A549 (cell line): Measurements from ENCODE around the gene NT5DC2.

Source experiments
- CEBPB ChIP-seq, 2 experiments: fragments of >200 bp in 1 of 2; sonication (Bioruptor Twin) in 1 of 2; formaldehyde crosslinking in 1 of 2; IDR thresholded peaks; 2 replicates each; pipeline ENCODE4 v1.6.1; 2012 to 2016
- ELK1 ChIP-seq: fragments of 150-350 bp; IDR thresholded peaks from 2 replicates; pipeline ENCODE4 v1.6.1; 2014; ENCODE audit warnings: low read depth, mild to moderate bottlenecking, low read length
- HDAC2 ChIP-seq: fragments of 200-600 bp; sonication (generic); IDR thresholded peaks from 2 replicates; pipeline ENCODE4 v1.6.1; 2016
- JUN ChIP-seq, 2 experiments: fragments of >200 bp; sonication (Bioruptor Twin); formaldehyde crosslinking; IDR thresholded peaks; 2 replicates in 1 of 2; 3 replicates in 1 of 2; pipeline ENCODE4 v1.6.1; 2016 to 2017
- MYC ChIP-seq: IDR thresholded peaks from 2 replicates; pipeline ENCODE4 v1.6.1; 2012; ENCODE audit warnings: mild to moderate bottlenecking, inconsistent platforms, low read length, improper control_type of control experiment, borderline replicate concordance
- NFE2L2 ChIP-seq: fragments of 150-350 bp; conservative IDR thresholded peaks from 2 replicates; pipeline ENCODE4 v1.6.1; 2014; ENCODE audit warnings: low read length
- PHF8 ChIP-seq: fragments of 200-600 bp; sonication (generic); IDR thresholded peaks from 2 replicates; pipeline ENCODE4 v1.6.1; 2016; ENCODE audit warnings: low read depth, mild to moderate bottlenecking, antibody characterized with exemption, moderate library complexity, borderline replicate concordance
- POLR2A ChIP-seq: IDR thresholded peaks from 2 replicates; pipeline ENCODE4 v1.6.1; 2012; ENCODE audit warnings: mild to moderate bottlenecking, low read length
- RAD21 ChIP-seq, 2 experiments: fragments of >200 bp in 1 of 2; sonication (Bioruptor Twin) in 1 of 2; formaldehyde crosslinking in 1 of 2; IDR thresholded peaks in 1 of 2; conservative IDR thresholded peaks in 1 of 2; 2 replicates in 1 of 2; 3 replicates in 1 of 2; pipeline ENCODE4 v1.6.1; 2012 to 2018; ENCODE audit warnings: inconsistent platforms in 1 of 2
- SMC3 ChIP-seq: fragments of >200 bp; sonication (Bioruptor Twin); formaldehyde crosslinking; IDR thresholded peaks from 3 replicates; pipeline ENCODE4 v1.6.1; 2018; ENCODE audit warnings: inconsistent platforms
- TF ChIP-seq, protein P1 (sequence below): fragments of >200 bp; sonication (Bioruptor Twin); formaldehyde crosslinking; IDR thresholded peaks from 3 replicates; pipeline ENCODE4 v1.5.1; 2016
- TF ChIP-seq, protein P2 (sequence below): IDR thresholded peaks from 2 replicates; pipeline ENCODE4 v1.6.1; 2012

GRCh38 chr3:52502001-52502400, 31.7 kb downstream of the NT5DC2 start:
- TF ChIP-seq POLR2A (no peak), CEBPB (IDR thresholded peaks at IDR 0.05) (no peak), HDAC2 (no peak), PHF8 (no peak), MYC (no peak), JUN (IDR thresholded peaks at IDR 0.05) (no peak), NFE2L2 (no peak), SMC3 (no peak), ELK1 (no peak), RAD21 (conservative IDR thresholded peaks at IDR 0.05 in 1 of 2, IDR thresholded peaks at IDR 0.05 in 1 of 2) (no peak)
- TF ChIP-seq, protein P1, sequence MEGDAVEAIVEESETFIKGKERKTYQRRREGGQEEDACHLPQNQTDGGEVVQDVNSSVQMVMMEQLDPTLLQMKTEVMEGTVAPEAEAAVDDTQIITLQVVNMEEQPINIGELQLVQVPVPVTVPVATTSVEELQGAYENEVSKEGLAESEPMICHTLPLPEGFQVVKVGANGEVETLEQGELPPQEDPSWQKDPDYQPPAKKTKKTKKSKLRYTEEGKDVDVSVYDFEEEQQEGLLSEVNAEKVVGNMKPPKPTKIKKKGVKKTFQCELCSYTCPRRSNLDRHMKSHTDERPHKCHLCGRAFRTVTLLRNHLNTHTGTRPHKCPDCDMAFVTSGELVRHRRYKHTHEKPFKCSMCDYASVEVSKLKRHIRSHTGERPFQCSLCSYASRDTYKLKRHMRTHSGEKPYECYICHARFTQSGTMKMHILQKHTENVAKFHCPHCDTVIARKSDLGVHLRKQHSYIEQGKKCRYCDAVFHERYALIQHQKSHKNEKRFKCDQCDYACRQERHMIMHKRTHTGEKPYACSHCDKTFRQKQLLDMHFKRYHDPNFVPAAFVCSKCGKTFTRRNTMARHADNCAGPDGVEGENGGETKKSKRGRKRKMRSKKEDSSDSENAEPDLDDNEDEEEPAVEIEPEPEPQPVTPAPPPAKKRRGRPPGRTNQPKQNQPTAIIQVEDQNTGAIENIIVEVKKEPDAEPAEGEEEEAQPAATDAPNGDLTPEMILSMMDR: no peak
- TF ChIP-seq, protein P2, sequence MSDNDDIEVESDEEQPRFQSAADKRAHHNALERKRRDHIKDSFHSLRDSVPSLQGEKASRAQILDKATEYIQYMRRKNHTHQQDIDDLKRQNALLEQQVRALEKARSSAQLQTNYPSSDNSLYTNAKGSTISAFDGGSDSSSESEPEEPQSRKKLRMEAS: no peak
